Pancreas (tissue), 10 donors: ENCODE data around the gene IQSEC1. TPM values are rescaled to one million over a fixed set of nuclear protein-coding genes. Genes with fewer than 3 reads are reported as not detected.

Experiments
- ATAC-seq, 4 donors: fragments of 200-7000 bp; cut with Tn5 transposase; one replicate each; pipeline versions ENCODE4 v1.8.0 to v1.9.1; 2020; ENCODE audit warnings: mild to moderate bottlenecking in 4 of 4, moderate library complexity in 4 of 4
- DNase-seq, 6 donors: peaks; one replicate each; pipeline ENCODE4 v3.0.0-alpha.2; 2020
- FAIRE-seq: peaks from 2 replicates; lab custom pipeline; 2012; peaks lifted over from hg19 to GRCh38; lab: Jason Lieb, UNC
- H3K27ac ChIP-seq, 4 donors: fragments of 200-600 bp; sonication (generic); 1 replicate in 3 of 4; 2 replicates in 1 of 4; pipeline versions ENCODE4 v1.5.0 to v1.8.0; 2020
- H3K27me3 ChIP-seq, 4 donors: fragments of 200-600 bp; one replicate each; pipeline ENCODE4 v1.8.0; 2021
- H3K36me3 ChIP-seq, 3 donors: fragments of 200-600 bp; sonication (generic) in 1 of 3; one replicate each; pipeline versions ENCODE4 v1.5.0 to v1.8.0; 2020 to 2021
- H3K4me1 ChIP-seq, 3 donors: fragments of 200-600 bp; one replicate each; pipeline ENCODE4 v1.8.0; 2021
- H3K4me3 ChIP-seq, 4 donors: fragments of 200-600 bp; sonication (generic) in 2 of 4; one replicate each; pipeline versions ENCODE4 v1.5.0 to v1.8.0; 2020 to 2021
- H3K9me3 ChIP-seq, 4 donors: fragments of 200-600 bp; one replicate each; pipeline ENCODE4 v1.8.0; 2021
- CTCF ChIP-seq, 4 donors: fragments of 200-600 bp; sonication (generic) in 3 of 4; IDR thresholded peaks; one replicate each; pipeline versions ENCODE4 v1.5.0 to v1.8.0; 2021; ENCODE audit warnings: antibody characterized with exemption in 4 of 4
- WGBS, 2 donors: extraction: QIAGEN DNeasy Blood & Tissue Kit; methylation state at CpG; one replicate each; pipeline ENCODE4 v1.1.7; 2013; 5-methylcytosine and 5-hydroxymethylcytosine counted together
- intact Hi-C, 3 donors: fragments of 100-400 bp; cut with DNase I; formaldehyde crosslinking; loops; one replicate each; pipeline versions ENCODE4 v1.11.1 to v1.14.2; 2022
- polyA plus RNA-seq, 2 donors: library from polyadenylated mRNA; stranded (reverse); fragments of 200-250 nt; gene quantifications; one replicate each; pipeline ENCODE4 v1.2.3, GENCODE V29; 2013
- total RNA-seq, 6 donors: library from RNA; stranded (reverse); fragmentation: NEBNext Ultra II Directional in 4 of 6; extraction: Animal tissue kit (Norgen Biotek cat#: 25700) in 4 of 6; gene quantifications; one replicate each; pipeline versions ENCODE4 v1.2.1 to v1.2.4, GENCODE V29; 2021 to 2023
- donor health status: healthy with polysubstance abuse.
- donor health status: DM: no; HTN: no; CAD: no; lungs with moderate emphysema.
- donor health status: DM: no; HTN: no; CAD: no.
- donor health status: control.
- donor health status: control.
- donor health status: Bipolar disorder and iron deficiency.
- donor health status: DM: yes; HTN: yes; CAD: no.
- donor health status: DM: no; HTN: no; CAD: no.
- donor health status: DM: no; HTN: no; CAD: no.
- donor health status: DM: yes; HTN: yes; CAD: no.

IQSEC1 gene
- total and polyA plus RNA-seq, 8 donors = 15.0 to 27.9 (median 23.1) TPM

- intact Hi-C loops = no loop called here
- no peak for FAIRE-seq
- Histone ChIP-seq H3K4me3 (no peak overlapping the region), H3K36me3 (no peaks in the 10 kb centered on the region), H3K27ac (no peak overlapping the region), H3K9me3 (no peaks in the 10 kb centered on the region), H3K27me3 (peaks cover 0 to 5% (median 0%) of the 10 kb centered on the region in 4 donors), H3K4me1 (no peaks in the 10 kb centered on the region)
- TF ChIP-seq CTCF (IDR thresholded peaks at IDR 0.05) = no peak
- DNase-seq = peak in 1 of 6 donors; percentile 9
- ATAC-seq = peak in 1 of 4 donors; percentile 4
- 45 to 47% methylated on average over 9 of the region's 9 CpGs for WGBS, 2 donors
Measured at GRCh38 chr3:12891391-12891984, 181.7 kb downstream of the IQSEC1 start.

- 78 to 85% methylated on average over 10 of the region's 10 CpGs for WGBS, 2 donors
- DNase-seq (peak in 2 of 6 donors; percentile 4 to 33), ATAC-seq (no peak), FAIRE-seq (no peak)
- no peak for TF ChIP-seq CTCF (IDR thresholded peaks at IDR 0.05)
- intact Hi-C loops = no loop called here
- peaks cover 0 to 5% (median 0%) of the 10 kb centered on the region in 4 donors for H3K27me3 ChIP-seq
- no peaks in the 10 kb centered on the region for H3K4me1 ChIP-seq
- H3K4me3 ChIP-seq = no peak overlapping the region
- H3K9me3 ChIP-seq = no peaks in the 10 kb centered on the region
- no peaks in the 10 kb centered on the region for H3K36me3 ChIP-seq
- H3K27ac ChIP-seq = no peak overlapping the region
Measured at GRCh38 chr3:12890610-12891390, 182.4 kb downstream of the IQSEC1 start.

GRCh38 chr3:12886736-12887135, 186.5 kb downstream of the IQSEC1 start:
- H3K4me3 ChIP-seq = no peak overlapping the region
- H3K27ac ChIP-seq = no peak overlapping the region
- intact Hi-C loops = no loop called here
- no peaks in the 10 kb centered on the region for H3K9me3 ChIP-seq
- no peaks in the 10 kb centered on the region for H3K36me3 ChIP-seq
- ATAC-seq (no peak), FAIRE-seq (no peak), DNase-seq (peak in 1 of 6 donors; percentile 37)
- H3K4me1 ChIP-seq = no peaks in the 10 kb centered on the region
- no peak for TF ChIP-seq CTCF (IDR thresholded peaks at IDR 0.05)
- WGBS, 2 donors = 64 to 72% methylated on average over 12 of the region's 12 CpGs
- peaks cover 0 to 5% (median 0%) of the 10 kb centered on the region in 4 donors for H3K27me3 ChIP-seq

- H3K4me1 ChIP-seq = no peaks in the 10 kb centered on the region
- no peak overlapping the region for H3K27ac ChIP-seq
- 62 to 69% methylated on average over 10 of the region's 10 CpGs for WGBS, 2 donors
- DNase-seq (no peak), FAIRE-seq (no peak), ATAC-seq (no peak)
- peaks cover 0 to 5% (median 0%) of the 10 kb centered on the region in 4 donors for H3K27me3 ChIP-seq
- no peak for TF ChIP-seq CTCF (IDR thresholded peaks at IDR 0.05)
- no peaks in the 10 kb centered on the region for H3K9me3 ChIP-seq
- no peak overlapping the region for H3K4me3 ChIP-seq
- intact Hi-C loops = no loop called here
- no peaks in the 10 kb centered on the region for H3K36me3 ChIP-seq
Measured at GRCh38 chr3:12886106-12886679, 187.0 kb downstream of the IQSEC1 start.
